ENCODE measurements around the gene CIRBP. TPM values are rescaled to one million over a fixed set of nuclear protein-coding genes. Genes with fewer than 3 reads are reported as not detected.
A peak's percentile ranks its signal among the peaks of the same experiment; 100 is the strongest.

CIRBP gene
- total RNA-seq, 1 donor from 2014 or later, result 118 TPM

GRCh38 chr19:1230783-1231489 is 38.2 kb upstream of the CIRBP start:
- no peak for DNase-seq (ENCODE audit: low read depth in 2 of 2)

GRCh38 chr19:1231729-1232637 is 37.1 kb upstream of the CIRBP start:
- no peak for DNase-seq (ENCODE audit: low read depth in 2 of 2)

- peak; percentile 64 to 74 for DNase-seq (ENCODE audit: low read depth in 2 of 2)
These were observed 36.5 kb upstream of the CIRBP start for GRCh38 chr19:1232652-1233072.

DNA sequence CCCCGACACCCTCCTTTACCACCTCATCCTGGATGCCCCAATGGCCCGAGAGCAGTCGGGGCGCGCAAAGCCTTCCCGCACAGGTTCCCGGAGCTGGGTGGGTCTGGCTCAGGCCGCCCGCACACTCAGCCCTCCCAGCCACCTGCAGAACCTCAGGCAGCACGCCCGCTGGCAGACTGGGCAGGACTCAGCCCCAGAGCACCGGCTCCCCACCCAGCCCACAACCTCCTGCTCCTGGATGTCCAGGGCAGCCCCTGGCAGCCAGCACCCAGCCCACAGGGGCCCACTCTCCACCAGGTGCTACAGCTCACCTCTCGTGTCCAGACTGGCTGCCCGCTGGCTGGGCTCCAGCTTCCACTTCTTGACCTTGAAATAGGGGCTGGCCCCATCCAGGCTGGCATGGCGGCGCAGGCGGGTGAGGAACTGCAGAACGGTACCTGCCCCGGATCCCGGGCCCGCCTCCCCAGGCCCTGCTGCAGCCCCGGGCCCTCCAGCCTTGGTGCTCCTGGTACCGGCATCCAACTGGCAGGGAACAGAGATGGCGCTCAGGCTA is 35.9 kb upstream of the CIRBP start:
- DNase-seq (ENCODE audit: low read depth in 2 of 2), result no peak

- DNase-seq (ENCODE audit: low read depth in 2 of 2), result no peak
These were observed 34.8 kb upstream of the CIRBP start for GRCh38 chr19:1234051-1234954.

DNA sequence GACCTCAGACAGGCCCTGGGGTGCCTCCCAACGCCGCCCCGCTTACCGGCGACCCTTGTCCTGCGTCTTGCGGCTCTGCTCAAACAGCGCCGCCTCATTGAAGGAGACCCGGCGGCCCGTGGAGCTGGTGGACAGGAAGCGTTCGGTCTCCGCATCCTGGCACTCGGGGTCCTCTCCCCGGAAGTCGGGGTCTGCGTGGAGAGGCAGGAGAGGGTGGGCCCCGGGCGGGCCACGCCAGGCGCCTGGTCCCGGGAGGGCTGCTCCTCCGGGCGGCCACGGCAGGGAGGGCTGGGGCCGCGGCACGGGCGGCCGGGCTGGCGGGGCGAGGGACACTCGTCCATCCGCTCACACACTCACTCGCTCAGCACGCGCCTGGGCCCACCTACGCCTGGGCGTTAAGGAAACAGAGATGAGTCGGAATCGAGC is 34.2 kb upstream of the CIRBP start:
- no peak for DNase-seq (ENCODE audit: low read depth in 2 of 2)

GRCh38 chr19:1235625-1236538 is 33.2 kb upstream of the CIRBP start:
- no peak for DNase-seq (ENCODE audit: low read depth in 2 of 2)

GRCh38 chr19:1236576-1236975 is 32.6 kb upstream of the CIRBP start:
- DNase-seq (ENCODE audit: low read depth in 2 of 2), result no peak

- peak in 1 of 2 donors; percentile 39 for DNase-seq (ENCODE audit: low read depth in 2 of 2)
These were observed 32.0 kb upstream of the CIRBP start for GRCh38 chr19:1237027-1237659.

GRCh38 chr19:1237754-1238368 is 31.3 kb upstream of the CIRBP start, which contains the start of gene CBARP:
CBARP (minus strand) TSS chr19:1238005; CDS start chr19:1236100, 1,905 bp downstream.
- peak in 1 of 2 donors; percentile 41 for DNase-seq (ENCODE audit: low read depth in 2 of 2)

DNA sequence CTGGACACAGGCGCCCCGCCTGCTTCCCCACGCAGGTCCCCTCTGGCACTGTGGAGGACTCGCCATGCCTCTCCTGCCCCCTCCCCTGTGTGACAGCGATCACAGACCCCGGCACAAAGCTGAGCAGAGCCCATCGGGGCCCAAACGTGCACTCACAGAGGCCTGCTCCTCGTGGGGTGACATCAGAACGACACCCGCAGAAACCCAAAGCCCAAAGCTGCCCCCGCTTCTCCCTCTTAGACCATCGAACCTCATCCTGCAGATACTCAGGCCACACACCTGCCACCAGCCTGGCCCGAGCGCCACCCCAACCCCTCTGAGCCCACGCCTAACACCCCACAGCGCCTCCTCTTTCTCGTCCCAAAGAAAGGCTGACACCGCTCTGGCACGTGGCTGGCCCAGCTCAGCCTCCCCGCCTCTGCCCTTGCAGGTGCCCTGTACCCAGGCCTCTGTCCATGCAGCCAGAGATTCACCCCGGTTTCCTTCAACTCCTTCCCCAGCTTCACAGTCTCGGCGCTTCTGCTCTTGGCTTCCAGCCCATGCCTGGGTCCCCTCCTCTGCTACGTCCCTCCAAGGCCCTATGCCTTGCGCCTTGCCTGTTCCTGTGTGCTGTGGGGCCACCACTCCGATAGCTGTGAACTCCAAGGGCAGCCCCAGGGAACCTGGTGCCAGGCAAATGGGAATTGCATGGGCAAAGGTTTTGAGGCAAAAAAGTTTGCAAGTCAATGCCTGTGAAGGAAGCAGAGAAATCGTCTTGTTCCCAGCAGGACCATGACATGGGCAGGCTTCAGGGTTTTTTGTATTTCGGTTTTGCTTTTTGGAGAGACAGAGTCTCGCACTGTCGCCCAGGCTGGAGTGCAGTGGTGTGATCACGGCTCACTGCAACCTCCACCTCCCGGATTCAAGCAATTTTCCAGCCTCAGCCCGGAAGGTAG is 30.5 kb upstream of the CIRBP start:
- no peak for DNase-seq (ENCODE audit: low read depth in 2 of 2)

- DNase-seq (ENCODE audit: low read depth in 2 of 2), result no peak
These were observed 29.7 kb upstream of the CIRBP start for GRCh38 chr19:1239420-1239795.

GRCh38 chr19:1239796-1240737 is 29.1 kb upstream of the CIRBP start:
- peak; percentile 78 to 91 for DNase-seq (ENCODE audit: low read depth in 2 of 2)

- DNase-seq (ENCODE audit: low read depth in 2 of 2), result no peak
These were observed 28.2 kb upstream of the CIRBP start for GRCh38 chr19:1240925-1241324.

DNA sequence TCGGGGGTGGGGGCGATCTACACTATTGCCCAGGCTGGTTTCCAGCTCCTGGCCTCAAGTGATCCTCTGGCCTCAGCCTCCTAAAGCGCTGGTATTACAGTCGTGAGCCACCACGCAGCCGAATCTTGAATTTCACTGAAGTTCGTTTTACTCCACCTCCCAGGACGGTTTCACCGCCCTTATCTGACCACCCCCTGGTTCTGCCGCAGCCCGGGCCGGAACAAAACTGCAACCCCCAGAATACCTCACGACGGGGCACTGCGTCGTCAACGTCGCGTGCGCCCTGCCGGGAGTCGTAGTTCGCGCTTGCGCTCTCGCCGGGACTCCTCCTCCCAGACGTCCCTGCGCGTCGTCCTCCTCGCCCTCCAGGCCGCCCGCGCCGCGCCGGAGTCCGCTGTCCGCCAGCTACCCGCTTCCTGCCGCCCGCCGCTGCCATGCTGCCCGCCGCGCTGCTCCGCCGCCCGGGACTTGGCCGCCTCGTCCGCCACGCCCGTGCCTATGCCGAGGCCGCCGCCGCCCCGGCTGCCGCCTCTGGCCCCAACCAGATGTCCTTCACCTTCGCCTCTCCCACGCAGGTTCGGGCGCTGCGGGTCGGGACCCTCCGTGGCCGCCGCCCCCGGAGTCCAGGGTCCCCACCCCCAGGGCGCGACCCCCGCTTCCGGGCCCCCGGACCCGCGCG is 27.6 kb upstream of the CIRBP start, which contains the start of gene ATP5F1D:
Gene ATP5F1D, plus strand, starts transcription at position 335 of the 679 bp plus-strand sequence. Its CDS starts 100 bp downstream, at position 435.
- DNase-seq (ENCODE audit: low read depth in 2 of 2), result peak; percentile 87 to 95

All from dermis microvascular lymphatic vessel endothelial cell (primary cell).